Measurements from ENCODE around the gene TAOK3.

GRCh38 chr12:118397708-118398440, 25.2 kb upstream of the TAOK3 start:
- no peak for TF ChIP-seq YY1 (IDR thresholded peaks at IDR 0.05; ENCODE audit: low read depth, low read length)
- no peak for TF ChIP-seq TAF1 (IDR thresholded peaks at IDR 0.05; ENCODE audit: low read depth, low read length)
- no peak for TF ChIP-seq JUN (IDR thresholded peaks at IDR 0.05; ENCODE audit: low read depth, low read length)
